KOPT-K1 (cell line): ENCODE data around the gene SAV1.

Experiments
- H3K27ac ChIP-seq: fragments of 200-600 bp; sonication (generic); 2 replicates; pipeline ENCODE4 v1.5.1; 2016; ENCODE audit warnings: antibody characterized with exemption, mild to moderate bottlenecking, low read depth, low read length; ENCODE audit not compliant: poor library complexity, severe bottlenecking
- H3K36me3 ChIP-seq: fragments of 200-600 bp; sonication (generic); 2 replicates; pipeline ENCODE4 v1.5.1; 2017; ENCODE audit warnings: antibody characterized with exemption, mild to moderate bottlenecking, low read length, moderate library complexity; ENCODE audit not compliant: insufficient read depth
- H3K9me3 ChIP-seq: fragments of 200-600 bp; sonication (generic); 2 replicates; pipeline ENCODE4 v1.5.1; 2017; ENCODE audit warnings: antibody characterized with exemption, low read length, mild to moderate bottlenecking; ENCODE audit not compliant: insufficient read depth, poor library complexity, severe bottlenecking

The SAV1 gene

GRCh38 chr14:50606468-50606867 lies 61.6 kb downstream of the SAV1 start:
- H3K36me3 ChIP-seq = no peaks in the 10 kb centered on the region
- no peaks in the 10 kb centered on the region for H3K9me3 ChIP-seq
- H3K27ac ChIP-seq = no peak overlapping the region

DNA sequence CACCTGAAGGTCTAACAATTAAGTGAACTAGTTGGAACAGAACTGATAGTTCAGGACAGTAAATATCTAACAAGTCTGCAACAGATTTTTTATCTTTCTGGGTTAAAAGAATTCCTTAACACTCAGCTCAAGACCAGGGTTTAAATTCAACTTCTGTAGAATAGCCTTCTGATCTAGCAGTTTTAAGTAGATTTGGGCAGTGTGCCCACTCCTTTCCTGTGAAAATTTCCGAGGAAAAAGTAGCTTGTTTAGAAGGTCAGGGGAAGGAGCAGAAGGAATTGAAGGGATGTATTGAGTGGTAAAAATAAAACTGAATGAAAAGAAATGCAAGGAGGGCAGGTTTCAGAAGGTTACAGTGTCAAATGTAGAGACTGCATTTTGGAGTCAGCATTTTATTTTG lies 62.3 kb downstream of the SAV1 start:
- H3K36me3 ChIP-seq = no peaks in the 10 kb centered on the region
- H3K27ac ChIP-seq = no peak overlapping the region
- no peaks in the 10 kb centered on the region for H3K9me3 ChIP-seq

GRCh38 chr14:50603565-50603964 lies 64.5 kb downstream of the SAV1 start:
- Histone ChIP-seq H3K36me3 (no peaks in the 10 kb centered on the region), H3K9me3 (no peaks in the 10 kb centered on the region), H3K27ac (no peak overlapping the region)

DNA sequence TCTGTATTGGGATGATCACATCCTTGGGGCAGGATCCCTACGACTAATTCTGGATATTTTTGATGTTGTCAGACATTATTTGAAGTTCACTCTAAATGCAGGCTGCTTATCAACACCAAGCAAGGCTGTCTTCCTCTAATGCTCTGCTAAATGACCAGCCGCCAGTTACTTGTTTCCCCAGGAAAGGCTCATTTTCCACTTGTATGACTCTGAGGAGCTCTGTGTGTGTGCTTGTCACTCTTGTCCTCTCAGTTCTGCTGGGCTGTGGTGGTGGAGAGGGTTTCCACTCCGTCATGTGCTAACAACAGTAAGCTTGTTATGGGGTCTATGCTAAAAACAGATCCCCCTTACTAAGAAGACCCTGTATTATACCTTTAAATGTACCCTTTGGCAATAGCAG lies 66.1 kb downstream of the SAV1 start:
- Histone ChIP-seq H3K9me3 (no peaks in the 10 kb centered on the region), H3K27ac (no peak overlapping the region), H3K36me3 (no peaks in the 10 kb centered on the region)

- Histone ChIP-seq H3K9me3 (no peaks in the 10 kb centered on the region), H3K36me3 (no peaks in the 10 kb centered on the region), H3K27ac (no peak overlapping the region)
These were observed 66.7 kb downstream of the SAV1 start for GRCh38 chr14:50601394-50601793.

DNA sequence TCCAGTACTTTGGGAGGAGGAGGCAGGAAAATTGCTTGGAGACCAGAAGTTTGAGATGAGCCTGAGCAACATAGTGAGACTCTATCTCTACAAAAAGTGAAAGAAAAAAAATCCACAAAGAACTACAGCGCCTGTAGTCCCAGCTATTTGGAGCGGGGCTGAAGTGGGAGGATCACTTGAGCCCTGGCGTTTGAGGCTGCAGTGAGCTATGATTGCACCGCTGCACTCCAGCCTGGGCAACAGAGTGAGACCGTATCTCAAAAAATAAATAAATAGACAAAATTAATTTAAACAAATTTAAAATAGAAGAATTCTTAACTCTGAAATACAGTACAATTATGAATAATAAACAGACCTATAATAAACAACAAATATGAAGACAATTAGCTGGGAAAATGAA lies 67.3 kb downstream of the SAV1 start:
- Histone ChIP-seq H3K9me3 (no peaks in the 10 kb centered on the region), H3K27ac (no peak overlapping the region), H3K36me3 (no peaks in the 10 kb centered on the region)

GRCh38 chr14:50599700-50600444 lies 68.2 kb downstream of the SAV1 start:
- H3K36me3 ChIP-seq = no peaks in the 10 kb centered on the region
- no peak overlapping the region for H3K27ac ChIP-seq
- no peaks in the 10 kb centered on the region for H3K9me3 ChIP-seq

DNA sequence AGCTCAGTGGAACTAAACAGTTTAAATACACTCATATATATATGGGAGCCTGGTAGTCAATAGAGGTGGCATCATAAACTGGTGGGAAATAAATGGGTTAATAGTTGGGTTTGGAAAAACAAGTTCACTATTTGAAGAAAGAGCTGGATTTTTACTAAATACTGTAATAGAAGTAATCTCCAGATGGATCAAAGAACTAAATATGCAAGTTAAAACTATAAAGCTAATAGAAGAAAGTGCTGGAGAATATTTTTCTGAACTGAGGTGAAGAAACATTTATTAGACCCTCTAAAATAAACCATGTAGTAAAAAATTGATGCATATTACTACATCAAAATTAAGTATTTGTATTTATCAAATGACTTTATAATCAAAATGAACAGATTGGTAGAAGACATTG lies 69.3 kb downstream of the SAV1 start:
- no peak overlapping the region for H3K27ac ChIP-seq

DNA sequence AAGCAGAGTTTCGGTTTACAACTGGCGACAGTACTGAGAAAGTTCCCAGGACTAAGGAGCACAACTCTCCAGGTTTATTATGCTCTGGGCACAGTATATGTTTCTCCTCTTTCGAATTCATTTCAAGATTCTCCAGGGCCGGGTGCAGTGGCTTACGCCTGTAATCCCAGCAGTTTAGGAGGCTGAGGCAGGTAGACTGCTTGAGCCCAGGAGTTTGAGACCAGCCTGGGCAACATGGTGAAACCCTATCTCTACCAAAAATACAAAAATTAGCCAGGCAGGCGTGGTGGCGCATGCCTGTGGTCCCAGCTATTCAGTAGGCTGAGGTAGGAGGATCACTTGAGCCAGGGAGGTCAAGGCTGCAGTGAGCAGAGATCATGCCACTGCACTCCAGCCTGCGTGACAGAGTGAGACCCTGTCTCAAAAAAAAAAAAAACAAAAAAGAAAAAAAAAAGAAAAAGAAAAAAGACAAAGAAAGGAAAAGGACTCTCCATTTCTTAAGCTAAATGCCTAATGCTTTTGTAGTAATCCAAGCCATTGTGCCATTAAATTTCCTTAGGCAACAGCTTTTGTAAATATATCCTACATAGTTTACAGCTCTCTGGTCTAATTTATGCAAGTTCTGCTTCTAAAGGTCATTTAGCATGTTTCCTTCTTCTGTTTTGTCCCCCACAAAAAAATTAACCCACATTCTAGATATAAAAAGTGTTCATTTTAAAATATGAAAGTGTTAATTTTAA lies 73.4 kb downstream of the SAV1 start:
- Histone ChIP-seq H3K36me3 (no peaks in the 10 kb centered on the region), H3K27ac (no peak overlapping the region), H3K9me3 (no peaks in the 10 kb centered on the region)

More for the DNA sequence above, 69.3 kb downstream of the SAV1 start:
- H3K36me3 ChIP-seq = no peaks in the 10 kb centered on the region
- no peaks in the 10 kb centered on the region for H3K9me3 ChIP-seq

GRCh38 chr14:50590464-50590863 lies 77.6 kb downstream of the SAV1 start:
- H3K27ac ChIP-seq = no peak overlapping the region
- no peaks in the 10 kb centered on the region for H3K36me3 ChIP-seq
- H3K9me3 ChIP-seq = no peaks in the 10 kb centered on the region
